Stimulated activated naive CD8-positive, alpha-beta T cell treated with anti-CD3 and anti-CD28 coated beads, Interleukin-15, Interleukin-2, amounts not matched to agents 100 U/mL and 50 U/mL, for 24 hours (primary cell): ENCODE measurements around the gene SSX2IP.

ENCODE experiments used
- ATAC-seq: fragments of 150-1000 bp; cut with Tn5 transposase; one replicate; pipeline ENCODE4 v1.10.0; 2021
- DNase-seq: peaks from one replicate; pipeline ENCODE4 v3.0.0; 2021

SSX2IP gene

GRCh38 chr1:84711121-84711520, 20.9 kb upstream of the SSX2IP start:
- ATAC-seq, result no peak
- DNase-seq, result no peak

GRCh38 chr1:84709131-84709530, 18.9 kb upstream of the SSX2IP start:
- DNase-seq, result no peak
- no peak for ATAC-seq

GRCh38 chr1:84708031-84708430, 17.8 kb upstream of the SSX2IP start:
- DNase-seq, result no peak
- no peak for ATAC-seq

GRCh38 chr1:84705513-84705912, 15.3 kb upstream of the SSX2IP start:
- ATAC-seq, result no peak
- no peak for DNase-seq

- no peak for DNase-seq
- no peak for ATAC-seq
Observed at GRCh38 chr1:84704872-84705417, 14.7 kb upstream of the SSX2IP start.

GRCh38 chr1:84703431-84703830, 13.2 kb upstream of the SSX2IP start:
- DNase-seq (no peak), ATAC-seq (no peak)

GRCh38 chr1:84702143-84702542, 11.9 kb upstream of the SSX2IP start:
- no peak for ATAC-seq
- no peak for DNase-seq

- DNase-seq, result no peak
- ATAC-seq, result no peak
Observed at GRCh38 chr1:84701376-84701775, 11.1 kb upstream of the SSX2IP start.

GRCh38 chr1:84700070-84700469, 9.8 kb upstream of the SSX2IP start:
- DNase-seq (no peak), ATAC-seq (no peak)

- DNase-seq, result no peak
- no peak for ATAC-seq
Observed at GRCh38 chr1:84698151-84699110, 8.2 kb upstream of the SSX2IP start.

- no peak for DNase-seq
- no peak for ATAC-seq
Observed at GRCh38 chr1:84693785-84694184, 3.5 kb upstream of the SSX2IP start.

- ATAC-seq, result no peak
- no peak for DNase-seq
Observed at GRCh38 chr1:84693005-84693404, 2.7 kb upstream of the SSX2IP start.

- no peak for ATAC-seq
- no peak for DNase-seq
Observed at GRCh38 chr1:84692391-84692790, 2.1 kb upstream of the SSX2IP start.

- peak; percentile 22 for DNase-seq
Observed at GRCh38 chr1:84691122-84691783, 992 bp upstream of the SSX2IP start.

GRCh38 chr1:84689514-84690396, 506 bp downstream of the SSX2IP start:
- DNase-seq, result peak; percentile 57
- no peak for ATAC-seq

More at GRCh38 chr1:84691122-84691783, 992 bp upstream of the SSX2IP start:
- ATAC-seq, result no peak

- ATAC-seq (no peak), DNase-seq (no peak)
Observed at GRCh38 chr1:84688463-84689061, 1.7 kb downstream of the SSX2IP start.

GRCh38 chr1:84687714-84688462, 2.4 kb downstream of the SSX2IP start:
- DNase-seq, result no peak

GRCh38 chr1:84686223-84686622, 4.0 kb downstream of the SSX2IP start:
- DNase-seq (no peak), ATAC-seq (no peak)

More at GRCh38 chr1:84687714-84688462, 2.4 kb downstream of the SSX2IP start:
- no peak for ATAC-seq

GRCh38 chr1:84683508-84683907, 6.8 kb downstream of the SSX2IP start:
- ATAC-seq (no peak), DNase-seq (no peak)

GRCh38 chr1:84682047-84682446, 8.2 kb downstream of the SSX2IP start:
- DNase-seq (no peak), ATAC-seq (no peak)
